AG04450 (cell line): ENCODE results near the gene EIF2B1. TPM values are rescaled to one million over a fixed set of nuclear protein-coding genes. Genes with fewer than 3 reads are reported as not detected.
"Not testable (repeated sequence)": the region's sequence is repeated elsewhere in the genome, so short reads cannot be mapped to it uniquely, and the experiment has no call there.

Experiments used
- CTCF ChIA-PET: fragments of 300-600, 350-600 bp; formaldehyde crosslinking; extraction: SDS; loops from one replicate; lab custom pipeline; 2022; ENCODE audit warnings: antibody characterized with exemption, inconsistent platforms; lab: Charles Lee
- POLR2A ChIA-PET: fragments of 350-600 bp; formaldehyde crosslinking; extraction: SDS; loops from one replicate; lab custom pipeline; 2021; ENCODE audit warnings: antibody characterized with exemption, inconsistent platforms; lab: Yijun Ruan, JAX
- DNase-seq: peaks from one replicate; pipeline ENCODE4 v3.0.0-alpha.2; 2011; ENCODE audit warnings: low read depth, low spot score
- H3K27ac ChIP-seq: one replicate; pipeline ENCODE4 v1.5.1; 2012; ENCODE audit warnings: low read depth, low read length, control low read depth
- H3K27me3 ChIP-seq: one replicate; pipeline ENCODE4 v1.6.0; 2012; ENCODE audit warnings: low read length; ENCODE audit not compliant: control insufficient read depth, insufficient read depth
- H3K4me3 ChIP-seq: 2 replicates; pipeline ENCODE4 v1.5.1; 2011; ENCODE audit warnings: mild to moderate bottlenecking, low read depth, low read length, control low read depth
- H3K9me3 ChIP-seq: 2 replicates; pipeline ENCODE4 v1.5.1; 2012; ENCODE audit warnings: low read length; ENCODE audit not compliant: control insufficient read depth, insufficient read depth
- polyA plus RNA-seq: library from polyadenylated mRNA; depleted of rRNA; stranded (reverse); fragments of >200 nt; gene quantifications from 2 replicates; pipeline ENCODE4 v1.2.3, GENCODE V29; 2011
- TF ChIP-seq, protein P1 (sequence below): IDR thresholded peaks from 2 replicates; pipeline ENCODE4 v1.5.1; 2011; ENCODE audit warnings: low read depth, low read length, control low read depth, inconsistent platforms

Gene EIF2B1
- polyA plus RNA-seq, 1 experiment = 36.6 TPM

DNA sequence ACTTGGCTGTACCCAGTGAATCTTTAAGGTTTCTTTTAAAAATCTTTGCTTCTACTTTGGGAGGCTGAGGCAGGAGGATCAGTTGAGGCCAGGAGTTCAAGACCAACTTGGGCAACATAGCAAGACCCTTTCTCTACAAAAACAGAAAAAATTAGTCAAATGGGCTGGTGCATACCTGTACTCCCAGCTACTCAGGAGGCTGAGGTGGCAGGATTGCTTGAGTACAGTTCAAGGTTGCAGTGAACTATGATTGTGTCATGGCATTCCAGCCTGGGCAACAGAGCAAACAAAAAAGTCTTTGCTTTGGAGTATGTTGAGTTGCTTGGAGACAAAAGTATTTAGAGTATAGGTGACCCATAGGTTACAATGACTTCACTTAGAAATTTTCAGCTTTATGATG, 37.8 kb downstream of the EIF2B1 start:
- H3K27me3 ChIP-seq = no peaks in the 10 kb centered on the region
- H3K9me3 ChIP-seq = no peaks in the 10 kb centered on the region
- no peak overlapping the region for H3K27ac ChIP-seq
- no peak overlapping the region for H3K4me3 ChIP-seq
- POLR2A ChIA-PET = no interaction called here
- no peak for DNase-seq
- CTCF ChIA-PET = interaction anchor here (0.6 kb wide), 1 partner anchor 59 kb away, joined by 3 read pairs; no protein-coding TSS in a partner anchor
- TF ChIP-seq, protein P1, sequence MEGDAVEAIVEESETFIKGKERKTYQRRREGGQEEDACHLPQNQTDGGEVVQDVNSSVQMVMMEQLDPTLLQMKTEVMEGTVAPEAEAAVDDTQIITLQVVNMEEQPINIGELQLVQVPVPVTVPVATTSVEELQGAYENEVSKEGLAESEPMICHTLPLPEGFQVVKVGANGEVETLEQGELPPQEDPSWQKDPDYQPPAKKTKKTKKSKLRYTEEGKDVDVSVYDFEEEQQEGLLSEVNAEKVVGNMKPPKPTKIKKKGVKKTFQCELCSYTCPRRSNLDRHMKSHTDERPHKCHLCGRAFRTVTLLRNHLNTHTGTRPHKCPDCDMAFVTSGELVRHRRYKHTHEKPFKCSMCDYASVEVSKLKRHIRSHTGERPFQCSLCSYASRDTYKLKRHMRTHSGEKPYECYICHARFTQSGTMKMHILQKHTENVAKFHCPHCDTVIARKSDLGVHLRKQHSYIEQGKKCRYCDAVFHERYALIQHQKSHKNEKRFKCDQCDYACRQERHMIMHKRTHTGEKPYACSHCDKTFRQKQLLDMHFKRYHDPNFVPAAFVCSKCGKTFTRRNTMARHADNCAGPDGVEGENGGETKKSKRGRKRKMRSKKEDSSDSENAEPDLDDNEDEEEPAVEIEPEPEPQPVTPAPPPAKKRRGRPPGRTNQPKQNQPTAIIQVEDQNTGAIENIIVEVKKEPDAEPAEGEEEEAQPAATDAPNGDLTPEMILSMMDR = no peak

- DNase-seq = peak; percentile 24
- POLR2A ChIA-PET = no interaction called here
- TF ChIP-seq, protein P1 = no peak
- peak overlapping the region; percentile 33 for H3K27ac ChIP-seq
- CTCF ChIA-PET = interaction anchor here (1.0 kb wide), 1 partner anchor 9 kb away, joined by 3 read pairs; no protein-coding TSS in a partner anchor
- H3K9me3 ChIP-seq = no peaks in the 10 kb centered on the region
- H3K4me3 ChIP-seq = no peak overlapping the region
- H3K27me3 ChIP-seq = no peaks in the 10 kb centered on the region
Measured at GRCh38 chr12:123591702-123592481, 41.6 kb downstream of the EIF2B1 start.

GRCh38 chr12:123580772-123581171, 52.7 kb downstream of the EIF2B1 start:
- Histone ChIP-seq H3K27me3 (no peaks in the 10 kb centered on the region), H3K27ac (no peak overlapping the region), H3K9me3 (peaks cover 6% of the 10 kb centered on the region), H3K4me3 (no peak overlapping the region)
- CTCF ChIA-PET = interaction anchor here (0.7 kb wide), 1 partner anchor 162 kb away, joined by 4 read pairs; no protein-coding TSS in a partner anchor
- POLR2A ChIA-PET = interaction anchor here (1.0 kb wide), 1 partner anchor 215 kb away, joined by 3 read pairs; no protein-coding TSS in a partner anchor
- TF ChIP-seq, protein P1 = no peak
- DNase-seq = no peak

GRCh38 chr12:123578829-123579228, 54.7 kb downstream of the EIF2B1 start:
- H3K9me3 ChIP-seq, H3K27ac ChIP-seq, CTCF ChIA-PET, DNase-seq, H3K4me3 ChIP-seq, POLR2A ChIA-PET, H3K27me3 ChIP-seq: not testable (repeated sequence)

GRCh38 chr12:123578243-123578642, 55.2 kb downstream of the EIF2B1 start:
- Histone ChIP-seq H3K27ac (no peak overlapping the region), H3K4me3 (no peak overlapping the region), H3K27me3 (no peaks in the 10 kb centered on the region), H3K9me3 (peaks cover 3% of the 10 kb centered on the region; the same call in 1 of the 2 replicates)
- ChIA-PET POLR2A (no interaction called here), CTCF (no interaction called here)
- no peak for DNase-seq
- TF ChIP-seq, protein P1 = no peak
